CD4-positive, alpha-beta T cell treated with Interleukin-21 for 1 hour (primary cell): ENCODE measurements around the gene PHF13.
A peak's percentile ranks its signal among the peaks of the same experiment; 100 is the strongest.

Experiments used
- DNase-seq: peaks from one replicate; pipeline ENCODE4 v3.0.0-alpha.2; 2020

PHF13 gene

GRCh38 chr1:6602669-6603237 is 10.8 kb upstream of the PHF13 start, which contains the start of gene KLHL21:
TSS of gene KLHL21 (minus strand) at chr1:6602869. CDS start at chr1:6602817, 52 bp downstream.
- DNase-seq = peak; percentile 86

GRCh38 chr1:6603238-6603914 is 10.2 kb upstream of the PHF13 start:
- DNase-seq = peak; percentile 70

GRCh38 chr1:6603915-6604558 is 9.5 kb upstream of the PHF13 start:
- no peak for DNase-seq

- DNase-seq = peak; percentile 9
Observed at GRCh38 chr1:6612641-6613360, 730 bp upstream of the PHF13 start.

GRCh38 chr1:6614019-6614928 is 743 bp downstream of the PHF13 start:
- peak; percentile 61 for DNase-seq

- peak; percentile 10 for DNase-seq
Observed at GRCh38 chr1:6614929-6615785, 1.6 kb downstream of the PHF13 start.

GRCh38 chr1:6619045-6619444 is 5.5 kb downstream of the PHF13 start:
- DNase-seq = no peak

GRCh38 chr1:6621429-6622391 is 8.2 kb downstream of the PHF13 start:
- no peak for DNase-seq

- no peak for DNase-seq
Observed at GRCh38 chr1:6622396-6623152, 9.0 kb downstream of the PHF13 start.

GRCh38 chr1:6623269-6623965 is 9.9 kb downstream of the PHF13 start:
- no peak for DNase-seq

- peak; percentile 92 for DNase-seq
Observed at GRCh38 chr1:6624710-6625583, 11.4 kb downstream of the PHF13 start, which contains the start of gene THAP3. TSS of gene THAP3 (plus strand) at chr1:6624868. CDS start at chr1:6625219, 351 bp downstream.

GRCh38 chr1:6625584-6626149 is 12.1 kb downstream of the PHF13 start:
- DNase-seq = no peak

- no peak for DNase-seq
Observed at GRCh38 chr1:6627031-6627430, 13.5 kb downstream of the PHF13 start.

- no peak for DNase-seq
Observed at GRCh38 chr1:6627841-6628545, 14.5 kb downstream of the PHF13 start.

GRCh38 chr1:6628971-6629479 is 15.5 kb downstream of the PHF13 start:
- DNase-seq = no peak

- DNase-seq = no peak
Observed at GRCh38 chr1:6630027-6630426, 16.5 kb downstream of the PHF13 start.
